ENCODE results near the gene PLXNB3.

- TF ChIP-seq NR3C1 (CRISPR knock-in tag; conservative IDR thresholded peaks at IDR 0.05; ENCODE audit: low read depth) (no peak), JAZF1 (CRISPR knock-in tag; IDR thresholded peaks at IDR 0.05) (no peak), CTCF (IDR thresholded peaks at IDR 0.05) (no peak), ESRRA (CRISPR knock-in tag; IDR thresholded peaks at IDR 0.05; ENCODE audit: borderline replicate concordance) (no peak), ZNF423 (CRISPR knock-in tag; IDR thresholded peaks at IDR 0.05) (peak; percentile 42; the same call in 1 of the 2 replicates)
Measured at GRCh38 chrX:153818571-153819383, 54.7 kb downstream of the PLXNB3 start.

All from WTC11 (cell line).